ENCODE data around the gene TMEM126B.

Gene TMEM126B

GRCh38 chr11:85627998-85628770, at the start of gene TMEM126B:
Gene TMEM126B, plus strand, starts transcription at chr11:85628593. Its CDS starts 15 bp downstream, at chr11:85628608.
- peak within 1 kb of the TSS; percentile 92 for H3K4me3 ChIP-seq (ENCODE audit: low read depth, low read length)
- no peak for TF ChIP-seq CTCF (IDR thresholded peaks at IDR 0.05; ENCODE audit: low read depth, low read length, missing control alignments)
- peak; percentile 83 for DNase-seq (ENCODE audit: low read depth)

- no peak for TF ChIP-seq CTCF (IDR thresholded peaks at IDR 0.05; ENCODE audit: low read depth, low read length, missing control alignments)
- no peak for DNase-seq (ENCODE audit: low read depth)
- H3K4me3 ChIP-seq (ENCODE audit: low read depth, low read length) = no peak overlapping the region
Observed at GRCh38 chr11:85582111-85582510, 46.3 kb upstream of the TMEM126B start.

GRCh38 chr11:85589373-85589772, 39.0 kb upstream of the TMEM126B start:
- DNase-seq (ENCODE audit: low read depth) = no peak
- no peak for TF ChIP-seq CTCF (IDR thresholded peaks at IDR 0.05; ENCODE audit: low read depth, low read length, missing control alignments)

GRCh38 chr11:85590848-85591483, 37.4 kb upstream of the TMEM126B start:
- TF ChIP-seq CTCF (IDR thresholded peaks at IDR 0.05; ENCODE audit: low read depth, low read length, missing control alignments) = no peak
- peak; percentile 1 for DNase-seq (ENCODE audit: low read depth)
- no peak overlapping the region for H3K4me3 ChIP-seq (ENCODE audit: low read depth, low read length)

More at GRCh38 chr11:85589373-85589772, 39.0 kb upstream of the TMEM126B start:
- no peak overlapping the region for H3K4me3 ChIP-seq (ENCODE audit: low read depth, low read length)

GRCh38 chr11:85595285-85595884, 33.0 kb upstream of the TMEM126B start:
- H3K4me3 ChIP-seq (ENCODE audit: low read depth, low read length) = no peak overlapping the region
- TF ChIP-seq CTCF (IDR thresholded peaks at IDR 0.05; ENCODE audit: low read depth, low read length, missing control alignments) = peak; percentile 27
- peak; percentile 13 for DNase-seq (ENCODE audit: low read depth)

- DNase-seq (ENCODE audit: low read depth) = no peak
- TF ChIP-seq CTCF (IDR thresholded peaks at IDR 0.05; ENCODE audit: low read depth, low read length, missing control alignments) = no peak
- H3K4me3 ChIP-seq (ENCODE audit: low read depth, low read length) = no peak overlapping the region
Observed at GRCh38 chr11:85596886-85597285, 31.5 kb upstream of the TMEM126B start.
